SK-N-SH (cell line): ENCODE results near the gene ALOX5AP. TPM values are rescaled to one million over a fixed set of nuclear protein-coding genes. Genes with fewer than 3 reads are reported as not detected.

Experiments
- CTCF ChIA-PET: fragments of 300-600, 350-600 bp; formaldehyde crosslinking; extraction: SDS; loops from one replicate; lab custom pipeline; 2021; lab: Yijun Ruan, JAX
- POLR2A ChIA-PET: fragments of 350-600 bp; sonication (Branson Sonifier 250); formaldehyde crosslinking; extraction: SDS; loops from one replicate; lab custom pipeline; 2020; ENCODE audit warnings: antibody characterized with exemption, inconsistent platforms; lab: Yijun Ruan, JAX
- DNase-seq: peaks from one replicate; pipeline ENCODE4 v3.0.0; 2012
- H2AFZ ChIP-seq: fragments of 200-600 bp; sonication (generic); 2 replicates; pipeline ENCODE4 v1.8.1; 2016; ENCODE audit warnings: antibody characterized with exemption, mild to moderate bottlenecking, low read depth
- H3F3A ChIP-seq: fragments of 200-600 bp; sonication (generic); replicated peaks from 2 replicates; pipeline ENCODE3; 2016; ENCODE audit warnings: antibody characterized with exemption, mild to moderate bottlenecking; ENCODE audit not compliant: insufficient read depth
- H3K27ac ChIP-seq, 2 experiments: fragments of 200-500 bp in 1 of 2; fragments of 200-600 bp in 1 of 2; sonication (Bioruptor generic) in 1 of 2; sonication (generic), shearing (Covaris generic) in 1 of 2; 2 replicates each; pipeline versions ENCODE4 v1.5.1 to v1.6.1; 2014 to 2016; ENCODE audit warnings: low read depth in 2 of 2, inconsistent platforms in 1 of 2, low read length in 1 of 2, mild to moderate bottlenecking in 1 of 2, mixed read lengths in 1 of 2
- H3K27me3 ChIP-seq: fragments of 200-600 bp; sonication (generic), shearing (Covaris generic); 2 replicates; pipeline ENCODE4 v1.6.1; 2016; ENCODE audit warnings: mixed run types; ENCODE audit not compliant: insufficient read depth
- H3K36me3 ChIP-seq, 2 experiments: fragments of 200-500 bp in 1 of 2; fragments of 200-600 bp in 1 of 2; sonication (Bioruptor generic) in 1 of 2; sonication (generic) in 1 of 2; replicated peaks in 1 of 2; 2 replicates each; pipeline versions ENCODE3 to v1.5.1; 2014 to 2016; ENCODE audit warnings: low read length in 1 of 2, mild to moderate bottlenecking in 1 of 2; ENCODE audit not compliant: insufficient read depth in 2 of 2, control insufficient read depth in 1 of 2
- H3K4me1 ChIP-seq, 2 experiments: fragments of 200-500 bp in 1 of 2; fragments of 200-600 bp in 1 of 2; sonication (Bioruptor generic) in 1 of 2; sonication (generic), shearing (Covaris generic) in 1 of 2; 2 replicates each; pipeline versions ENCODE4 v1.5.1 to v1.6.1; 2014 to 2016; ENCODE audit warnings: low read depth in 1 of 2, low read length in 1 of 2, mixed run types in 1 of 2; ENCODE audit not compliant: insufficient read depth in 2 of 2, control insufficient read depth in 1 of 2
- H3K4me2 ChIP-seq: fragments of 200-600 bp; sonication (generic), shearing (Covaris generic); 2 replicates; pipeline ENCODE4 v1.6.1; 2017; ENCODE audit warnings: mixed run types
- H3K4me3 ChIP-seq, 2 experiments: fragments of 200-500 bp in 1 of 2; fragments of 200-600 bp in 1 of 2; sonication (Bioruptor generic) in 1 of 2; sonication (generic), shearing (Covaris generic) in 1 of 2; 2 replicates each; pipeline versions ENCODE4 v1.5.1 to v1.8.1; 2014 to 2016; ENCODE audit warnings: low read depth in 2 of 2, inconsistent platforms in 1 of 2, low read length in 1 of 2, mild to moderate bottlenecking in 1 of 2, mixed read lengths in 1 of 2, moderate library complexity in 1 of 2
- H3K79me2 ChIP-seq: fragments of 200-600 bp; sonication (generic); 2 replicates; pipeline ENCODE4 v1.8.1; 2017; ENCODE audit warnings: mild to moderate bottlenecking; ENCODE audit not compliant: insufficient read depth
- H3K9ac ChIP-seq: fragments of 200-600 bp; sonication (generic); 2 replicates; pipeline ENCODE4 v1.6.1; 2017; ENCODE audit warnings: mixed run types
- H3K9me2 ChIP-seq: fragments of 200-600 bp; sonication (generic); 2 replicates; pipeline ENCODE4 v1.6.1; 2017; ENCODE audit warnings: mixed run types
- H3K9me3 ChIP-seq: fragments of 200-600 bp; sonication (generic); 2 replicates; pipeline ENCODE4 v1.6.1; 2017; ENCODE audit warnings: mixed run types, mild to moderate bottlenecking, moderate library complexity
- H4K20me1 ChIP-seq: fragments of 200-600 bp; sonication (generic); 2 replicates; pipeline ENCODE4 v1.6.1; 2017; ENCODE audit warnings: mild to moderate bottlenecking, mixed run types; ENCODE audit not compliant: insufficient read depth
- CHD2 ChIP-seq: fragments of 150-350 bp; IDR thresholded peaks from 2 replicates; pipeline ENCODE4 v1.6.1; 2018; ENCODE audit warnings: low read length; ENCODE audit not compliant: partially characterized antibody
- ELF1 ChIP-seq: IDR thresholded peaks from 2 replicates; pipeline ENCODE4 v1.4.0; 2012
- EZH2phosphoT487 ChIP-seq: fragments of 200-600 bp; sonication (generic); IDR thresholded peaks from 2 replicates; pipeline ENCODE4 v1.6.1; 2017; ENCODE audit warnings: low read depth, mixed run types, mild to moderate bottlenecking, antibody characterized with exemption, moderate library complexity, borderline replicate concordance
- FOSL2 ChIP-seq: IDR thresholded peaks from 2 replicates; pipeline ENCODE4 v1.4.0; 2012; ENCODE audit warnings: low read depth, mild to moderate bottlenecking, moderate library complexity, borderline replicate concordance
- FOXM1 ChIP-seq: IDR thresholded peaks from 2 replicates; pipeline ENCODE4 v1.4.0; 2012; ENCODE audit warnings: low read depth, mild to moderate bottlenecking
- MEF2A ChIP-seq: IDR thresholded peaks from 2 replicates; pipeline ENCODE4 v1.4.0; 2012; ENCODE audit warnings: low read depth, borderline replicate concordance
- MXI1 ChIP-seq: IDR thresholded peaks from 2 replicates; pipeline ENCODE4 v1.6.1; 2012; ENCODE audit warnings: mild to moderate bottlenecking, low read depth, low read length, improper control_type of control experiment
- NFIC ChIP-seq: IDR thresholded peaks from 2 replicates; pipeline ENCODE4 v1.4.0; 2012; ENCODE audit warnings: borderline replicate concordance
- NRF1 ChIP-seq: IDR thresholded peaks from 2 replicates; pipeline ENCODE4 v1.6.1; 2012; ENCODE audit warnings: low read depth, mild to moderate bottlenecking, low read length
- RAD21 ChIP-seq: IDR thresholded peaks from 2 replicates; pipeline ENCODE4 v1.6.1; 2012; ENCODE audit warnings: mild to moderate bottlenecking, low read length
- RXRA ChIP-seq: IDR thresholded peaks from 2 replicates; pipeline ENCODE4 v1.4.0; 2012; ENCODE audit warnings: low read depth, mild to moderate bottlenecking, borderline replicate concordance
- SIN3A ChIP-seq: IDR thresholded peaks from 2 replicates; pipeline ENCODE4 v1.6.1; 2012; ENCODE audit warnings: low read depth, mild to moderate bottlenecking, low read length, moderate library complexity, borderline replicate concordance
- TAF1 ChIP-seq: IDR thresholded peaks from 2 replicates; pipeline ENCODE4 v1.6.1; 2012; ENCODE audit warnings: low read depth, mild to moderate bottlenecking, low read length, moderate library complexity, borderline replicate concordance
- TEAD4 ChIP-seq: IDR thresholded peaks from 2 replicates; pipeline ENCODE4 v1.4.0; 2012; ENCODE audit warnings: mild to moderate bottlenecking, borderline replicate concordance; ENCODE audit not compliant: insufficient read depth
- USF1 ChIP-seq: IDR thresholded peaks from 2 replicates; pipeline ENCODE4 v1.4.0; 2012; ENCODE audit warnings: low read depth, borderline replicate concordance
- WGBS: methylation state at CpG from one replicate; pipeline ENCODE4 v1.1.6; 2017; ENCODE audit warnings: low lambda C conversion rate; 5-methylcytosine and 5-hydroxymethylcytosine counted together
- polyA plus RNA-seq, 3 experiments: library from polyadenylated mRNA; depleted of rRNA; stranded (reverse); fragments of >200 nt; gene quantifications; 2 replicates each; pipeline ENCODE4 v1.2.3, GENCODE V29; 2012
- TF ChIP-seq, protein P1 (sequence below): fragments of 150-350 bp; IDR thresholded peaks from 2 replicates; pipeline ENCODE4 v1.6.1; 2016; ENCODE audit warnings: mild to moderate bottlenecking, low read depth, low read length
- TF ChIP-seq, protein P2 (sequence below): fragments of 150-350 bp; IDR thresholded peaks from 2 replicates; pipeline ENCODE4 v1.6.1; 2017; ENCODE audit warnings: antibody characterized with exemption, low read length, low read depth, borderline replicate concordance
- TF ChIP-seq, protein P3 (sequence below): IDR thresholded peaks from 2 replicates; pipeline ENCODE4; 2012

Gene ALOX5AP
- polyA plus RNA-seq, 1 of the 3 experiments (the other 2 are of a cell fraction): 1.3 TPM

DNA sequence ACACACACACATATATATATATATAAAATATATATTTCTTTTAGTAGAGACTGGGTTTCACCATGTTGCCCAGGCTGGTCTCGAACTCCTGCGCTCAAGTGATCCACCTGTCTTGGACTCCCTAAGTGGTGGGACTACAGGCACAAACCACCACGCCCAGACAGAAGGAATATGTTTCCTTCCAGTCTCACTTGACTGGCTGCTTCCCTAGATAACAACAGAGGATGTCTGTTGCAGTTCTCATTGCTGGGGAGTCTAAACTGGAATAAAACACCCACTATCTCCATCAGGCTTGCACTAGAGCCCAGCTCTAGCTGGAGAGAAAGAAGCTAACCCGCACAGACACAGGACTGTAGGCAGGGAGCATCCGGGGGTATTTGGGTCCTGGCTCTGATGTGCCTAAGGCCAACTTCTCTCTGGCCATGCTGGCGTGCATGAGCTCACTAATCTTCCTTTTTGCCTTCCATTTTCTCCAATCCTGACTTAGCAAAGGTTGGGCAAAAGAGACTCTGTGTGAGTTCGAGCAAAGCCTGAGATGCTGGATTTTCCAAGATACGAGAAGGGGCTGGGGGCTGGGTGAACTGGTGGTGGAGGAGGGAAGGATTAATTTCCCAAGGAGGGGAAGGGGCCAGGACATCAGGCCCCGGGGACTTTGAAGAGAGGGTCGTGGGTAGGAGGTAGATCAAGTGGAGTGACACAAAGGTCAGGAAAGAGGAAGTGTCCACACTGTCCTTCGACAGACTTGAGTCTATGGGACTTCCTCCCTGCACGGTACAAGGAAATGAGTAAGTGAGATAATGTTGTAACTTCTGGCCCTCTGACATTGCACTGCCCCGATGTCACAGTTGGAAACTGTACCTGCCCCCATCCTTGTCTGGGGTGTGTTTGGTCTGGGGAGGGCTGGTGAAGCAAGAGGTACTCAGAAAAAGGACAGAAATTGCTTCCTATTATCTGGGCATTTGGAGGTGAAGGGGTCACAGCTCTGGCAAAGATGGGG is 22.5 kb upstream of the ALOX5AP start:
- no peaks in the 10 kb centered on the region for H3K36me3 ChIP-seq
- H3K9me2 ChIP-seq: no peaks in the 10 kb centered on the region
- H4K20me1 ChIP-seq: no peaks in the 10 kb centered on the region
- H2AFZ ChIP-seq: no peak overlapping the region
- TF ChIP-seq, protein P1, sequence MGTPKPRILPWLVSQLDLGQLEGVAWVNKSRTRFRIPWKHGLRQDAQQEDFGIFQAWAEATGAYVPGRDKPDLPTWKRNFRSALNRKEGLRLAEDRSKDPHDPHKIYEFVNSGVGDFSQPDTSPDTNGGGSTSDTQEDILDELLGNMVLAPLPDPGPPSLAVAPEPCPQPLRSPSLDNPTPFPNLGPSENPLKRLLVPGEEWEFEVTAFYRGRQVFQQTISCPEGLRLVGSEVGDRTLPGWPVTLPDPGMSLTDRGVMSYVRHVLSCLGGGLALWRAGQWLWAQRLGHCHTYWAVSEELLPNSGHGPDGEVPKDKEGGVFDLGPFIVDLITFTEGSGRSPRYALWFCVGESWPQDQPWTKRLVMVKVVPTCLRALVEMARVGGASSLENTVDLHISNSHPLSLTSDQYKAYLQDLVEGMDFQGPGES: no peak
- no peak for TF ChIP-seq FOXM1
- no peak for TF ChIP-seq MXI1
- no peak for TF ChIP-seq NFIC
- no peak for TF ChIP-seq TEAD4
- no peak for TF ChIP-seq NRF1
- TF ChIP-seq, protein P2, sequence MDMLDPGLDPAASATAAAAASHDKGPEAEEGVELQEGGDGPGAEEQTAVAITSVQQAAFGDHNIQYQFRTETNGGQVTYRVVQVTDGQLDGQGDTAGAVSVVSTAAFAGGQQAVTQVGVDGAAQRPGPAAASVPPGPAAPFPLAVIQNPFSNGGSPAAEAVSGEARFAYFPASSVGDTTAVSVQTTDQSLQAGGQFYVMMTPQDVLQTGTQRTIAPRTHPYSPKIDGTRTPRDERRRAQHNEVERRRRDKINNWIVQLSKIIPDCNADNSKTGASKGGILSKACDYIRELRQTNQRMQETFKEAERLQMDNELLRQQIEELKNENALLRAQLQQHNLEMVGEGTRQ: no peak
- no peak for TF ChIP-seq EZH2phosphoT487
- TF ChIP-seq, protein P3, sequence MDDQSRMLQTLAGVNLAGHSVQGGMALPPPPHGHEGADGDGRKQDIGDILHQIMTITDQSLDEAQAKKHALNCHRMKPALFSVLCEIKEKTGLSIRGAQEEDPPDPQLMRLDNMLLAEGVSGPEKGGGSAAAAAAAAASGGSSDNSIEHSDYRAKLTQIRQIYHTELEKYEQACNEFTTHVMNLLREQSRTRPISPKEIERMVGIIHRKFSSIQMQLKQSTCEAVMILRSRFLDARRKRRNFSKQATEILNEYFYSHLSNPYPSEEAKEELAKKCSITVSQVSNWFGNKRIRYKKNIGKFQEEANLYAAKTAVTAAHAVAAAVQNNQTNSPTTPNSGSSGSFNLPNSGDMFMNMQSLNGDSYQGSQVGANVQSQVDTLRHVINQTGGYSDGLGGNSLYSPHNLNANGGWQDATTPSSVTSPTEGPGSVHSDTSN: no peak
- TF ChIP-seq TAF1: no peak
- TF ChIP-seq RAD21: no peak
- TF ChIP-seq MEF2A: no peak
- no peak for TF ChIP-seq SIN3A
- TF ChIP-seq CHD2: no peak
- no peak for TF ChIP-seq FOSL2
- no peak for TF ChIP-seq RXRA
- TF ChIP-seq USF1: no peak
- TF ChIP-seq ELF1: no peak
- H3K79me2 ChIP-seq: no peaks in the 10 kb centered on the region
- ChIA-PET POLR2A (no interaction called here), CTCF (no interaction called here)
- DNase-seq: no peak
- no peaks in the 10 kb centered on the region for H3K27me3 ChIP-seq
- H3K27ac ChIP-seq: no peak overlapping the region
- H3F3A ChIP-seq: peaks cover 6% of the 10 kb centered on the region
- H3K9me3 ChIP-seq: no peaks in the 10 kb centered on the region
- WGBS: 61% methylated on average over 13 of the region's 13 CpGs
- 0 out of 4 replicates have a peak, but pooled peaks cover 0 to 11% of the 10 kb centered on the region in 2 experiments for H3K4me1 ChIP-seq
- no peak overlapping the region for H3K4me3 ChIP-seq
- H3K4me2 ChIP-seq: no peak overlapping the region
- no peak overlapping the region for H3K9ac ChIP-seq
